H9 (cell line): ENCODE measurements around the gene PADI4. TPM values are rescaled to one million over a fixed set of nuclear protein-coding genes. Genes with fewer than 3 reads are reported as not detected.

ENCODE experiments used
- DNase-seq: peaks from one replicate; pipeline ENCODE4 v3.0.0-alpha.2; 2017
- H2AFZ ChIP-seq: one replicate; pipeline ENCODE4 v1.6.1; 2013; ENCODE audit warnings: mild to moderate bottlenecking, low read length, control low read depth, moderate library complexity
- H2AK5ac ChIP-seq: 2 replicates; pipeline ENCODE4 v1.6.1; 2013; ENCODE audit warnings: low read length, control low read depth, mixed read lengths; ENCODE audit not compliant: insufficient read length
- H2BK120ac ChIP-seq: one replicate; pipeline ENCODE4 v1.6.1; 2013; ENCODE audit warnings: low read depth, mild to moderate bottlenecking, low read length, control low read depth, inconsistent platforms; ENCODE audit not compliant: poor library complexity, severe bottlenecking
- H2BK12ac ChIP-seq: 2 replicates; pipeline ENCODE4 v1.6.1; 2013; ENCODE audit warnings: low read length, control low read depth, mixed read lengths, low read depth; ENCODE audit not compliant: insufficient read length
- H2BK15ac ChIP-seq: 2 replicates; pipeline ENCODE4 v1.6.1; 2013; ENCODE audit warnings: low read depth, low read length, control low read depth
- H2BK20ac ChIP-seq: one replicate; pipeline ENCODE4 v1.6.1; 2013; ENCODE audit warnings: low read depth, mild to moderate bottlenecking, low read length, control low read depth, inconsistent platforms; ENCODE audit not compliant: poor library complexity, severe bottlenecking
- H2BK5ac ChIP-seq: 2 replicates; pipeline ENCODE4 v1.6.1; 2013; ENCODE audit warnings: low read length, control low read depth, mixed read lengths; ENCODE audit not compliant: insufficient read length
- H3K14ac ChIP-seq: 2 replicates; pipeline ENCODE4 v1.6.1; 2013; ENCODE audit warnings: low read length, control low read depth; ENCODE audit not compliant: insufficient read depth
- H3K18ac ChIP-seq: 2 replicates; pipeline ENCODE4 v1.6.1; 2013; ENCODE audit warnings: low read depth, mild to moderate bottlenecking, mixed read lengths, low read length, control low read depth; ENCODE audit not compliant: insufficient read length
- H3K23ac ChIP-seq: 2 replicates; pipeline ENCODE4 v1.6.1; 2013; ENCODE audit warnings: low read length, control low read depth, mixed read lengths, low read depth; ENCODE audit not compliant: insufficient read length
- H3K23me2 ChIP-seq: 2 replicates; pipeline ENCODE4 v1.6.1; 2013; ENCODE audit warnings: low read depth, mild to moderate bottlenecking, mixed read lengths, low read length, control low read depth; ENCODE audit not compliant: insufficient read length, poor library complexity, severe bottlenecking
- H3K27ac ChIP-seq: 2 replicates; pipeline ENCODE4 v1.5.1; 2013; ENCODE audit warnings: low read length, control low read depth, mixed read lengths, low read depth; ENCODE audit not compliant: insufficient read length
- H3K27me3 ChIP-seq: 2 replicates; pipeline ENCODE4 v1.6.1; 2013; ENCODE audit warnings: low read length, control low read depth, inconsistent platforms; ENCODE audit not compliant: insufficient read depth
- H3K4ac ChIP-seq: 2 replicates; pipeline ENCODE4 v1.6.1; 2013; ENCODE audit warnings: low read depth, mild to moderate bottlenecking, control low read depth, inconsistent platforms, low read length, moderate library complexity
- H3K4me1 ChIP-seq: 2 replicates; pipeline ENCODE4 v1.6.1; 2013; ENCODE audit warnings: low read length, control low read depth, inconsistent platforms; ENCODE audit not compliant: insufficient read depth
- H3K4me2 ChIP-seq: 2 replicates; pipeline ENCODE4 v1.6.1; 2013; ENCODE audit warnings: low read length, control low read depth, mixed read lengths; ENCODE audit not compliant: insufficient read length, insufficient read depth
- H3K56ac ChIP-seq: 2 replicates; pipeline ENCODE4 v1.6.1; 2013; ENCODE audit warnings: low read depth, mild to moderate bottlenecking, mixed read lengths, low read length, control low read depth; ENCODE audit not compliant: insufficient read length
- H3K79me1 ChIP-seq: 2 replicates; pipeline ENCODE4 v1.6.1; 2013; ENCODE audit warnings: low read depth, mild to moderate bottlenecking, moderate library complexity, low read length, control low read depth, inconsistent platforms; ENCODE audit not compliant: insufficient read depth, poor library complexity, severe bottlenecking
- H3K79me2 ChIP-seq: 2 replicates; pipeline ENCODE4 v1.6.1; 2013; ENCODE audit warnings: low read length, control low read depth, inconsistent platforms; ENCODE audit not compliant: insufficient read depth
- H3K9ac ChIP-seq: 2 replicates; pipeline ENCODE4 v1.6.1; 2013; ENCODE audit warnings: low read length, control low read depth, mixed read lengths; ENCODE audit not compliant: insufficient read length; ENCODE audit errors: extremely low read depth
- H3K9me3 ChIP-seq: one replicate; pipeline ENCODE4 v1.6.1; 2013; ENCODE audit warnings: low read depth, low read length, inconsistent platforms; ENCODE audit not compliant: control insufficient read depth
- H3T11ph ChIP-seq: one replicate; pipeline ENCODE4 v1.6.1; 2013; ENCODE audit warnings: mild to moderate bottlenecking, low read length, control low read depth, inconsistent platforms
- H4K20me1 ChIP-seq: one replicate; pipeline ENCODE4 v1.6.1; 2013; ENCODE audit not compliant: control insufficient read depth, insufficient read length, insufficient read depth
- H4K5ac ChIP-seq: 2 replicates; pipeline ENCODE4 v1.6.1; 2013; ENCODE audit warnings: low read depth, mild to moderate bottlenecking, mixed read lengths, low read length, control low read depth; ENCODE audit not compliant: insufficient read length
- H4K8ac ChIP-seq: replicated peaks from 2 replicates; pipeline ENCODE4 v1.6.1; 2013; ENCODE audit warnings: low read length, control low read depth, mixed read lengths, low read depth; ENCODE audit not compliant: insufficient read length
- H4K91ac ChIP-seq: 2 replicates; pipeline ENCODE4 v1.6.1; 2013; ENCODE audit warnings: low read depth, mild to moderate bottlenecking, moderate library complexity, mixed read lengths, low read length, control low read depth; ENCODE audit not compliant: insufficient read length
- H3K27ac Mint-ChIP-seq, 3 experiments: 2 replicates in 2 of 3; 3 replicates in 1 of 3; pipeline ENCODE4 v1.8.0; 2020 to 2021; ENCODE audit warnings: mixed read lengths in 3 of 3, mild to moderate bottlenecking in 1 of 3, moderate library complexity in 1 of 3
- H3K27me3 Mint-ChIP-seq: 2 replicates; pipeline ENCODE4 v1.8.0; 2021; ENCODE audit warnings: low read depth, mild to moderate bottlenecking, moderate library complexity, mixed read lengths
- H3K36me3 Mint-ChIP-seq, 3 experiments: 2 replicates in 2 of 3; 3 replicates in 1 of 3; pipeline ENCODE4 v1.8.0; 2020 to 2021; ENCODE audit warnings: low read depth in 3 of 3, mixed read lengths in 3 of 3; ENCODE audit not compliant: insufficient read depth in 1 of 3
- H3K4me1 Mint-ChIP-seq, 2 experiments: 2 replicates each; pipeline ENCODE4 v1.8.0; 2020; ENCODE audit warnings: mixed read lengths in 2 of 2
- H3K4me3 Mint-ChIP-seq, 2 experiments: 2 replicates in 1 of 2; 3 replicates in 1 of 2; pipeline ENCODE4 v1.8.0; 2020 to 2021; ENCODE audit warnings: mild to moderate bottlenecking in 2 of 2, mixed read lengths in 2 of 2, moderate library complexity in 1 of 2
- H3K9me3 Mint-ChIP-seq, 2 experiments: 2 replicates in 1 of 2; 3 replicates in 1 of 2; pipeline ENCODE4 v1.8.0; 2020; ENCODE audit warnings: mild to moderate bottlenecking in 2 of 2, mixed read lengths in 2 of 2, moderate library complexity in 1 of 2
- WGBS: extraction: QIAGEN DNeasy Blood & Tissue Kit; methylation state at CpG from one replicate; pipeline ENCODE4 v1.1.7; 2013; ENCODE audit warnings: missing lambda C conversion rate, low lambda C conversion rate, mixed read lengths; ENCODE audit not compliant: insufficient read length; ENCODE audit errors: extremely low coverage; 5-methylcytosine and 5-hydroxymethylcytosine counted together
- total RNA-seq: library from RNA; stranded (reverse); gene quantifications from 2 replicates; pipeline ENCODE4 v1.2.1, GENCODE V29; 2021
- TF ChIP-seq, protein P1 (sequence below): fragments of 200-600 bp; sonication (generic); conservative IDR thresholded peaks from 3 replicates; pipeline ENCODE4 v1.8.0; 2021; ENCODE audit warnings: antibody characterized with exemption, mild to moderate bottlenecking

The PADI4 gene
- total RNA-seq, 1 experiment from 2014 or later: 0.13 TPM

DNA sequence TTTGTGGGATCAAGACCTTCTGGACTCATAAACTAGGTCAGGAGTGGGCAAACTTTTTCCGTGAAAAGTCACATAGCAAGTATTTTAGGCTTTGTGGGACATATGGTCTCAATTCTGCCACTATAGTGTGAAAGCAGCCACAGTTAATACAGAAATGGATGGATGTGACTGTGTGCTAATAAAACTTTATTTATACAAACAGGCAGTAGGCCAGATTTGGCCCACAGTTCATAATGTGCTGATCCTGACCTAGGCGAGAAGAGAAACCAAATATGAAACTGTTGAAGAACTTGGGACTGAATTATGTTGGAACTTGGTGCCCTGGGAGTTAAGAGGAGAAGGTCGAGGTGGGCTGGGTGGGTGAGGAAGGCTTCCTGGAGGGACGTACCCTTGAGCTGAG, 42.0 kb upstream of the PADI4 start:
- no peak overlapping the region for H3T11ph ChIP-seq
- no peak overlapping the region for H2BK15ac ChIP-seq
- H4K5ac ChIP-seq: no peak overlapping the region
- Mint-ChIP-seq H3K27me3 (no peaks in the 10 kb centered on the region), H3K27ac (no peak overlapping the region; a peak in 1 of 7 replicates), H3K9me3 (peaks cover 4 to 5% of the 10 kb centered on the region in 2 experiments; a peak in 4 of 5 replicates), H3K36me3 (peaks cover 0 to 5% (median 0%) of the 10 kb centered on the region in 3 experiments; a peak in 2 of 7 replicates), H3K4me1 (peaks cover 0 to 3% of the 10 kb centered on the region in 2 experiments; a peak in 2 of 4 replicates), H3K4me3 (no peak overlapping the region)
- H3K27me3 ChIP-seq: no peaks in the 10 kb centered on the region
- H4K8ac ChIP-seq: no peak overlapping the region
- H4K91ac ChIP-seq: no peak overlapping the region
- H2BK20ac ChIP-seq: no peak overlapping the region
- no peak overlapping the region for H2BK12ac ChIP-seq
- no peaks in the 10 kb centered on the region for H3K9me3 ChIP-seq
- H3K4me2 ChIP-seq: no peak overlapping the region
- DNase-seq: no peak
- no peak overlapping the region for H2BK5ac ChIP-seq
- H3K79me2 ChIP-seq: no peaks in the 10 kb centered on the region
- no CpG with 5 or more reads among the region's 4 CpGs for WGBS
- no peak overlapping the region for H2AK5ac ChIP-seq
- no peak overlapping the region for H2BK120ac ChIP-seq
- H2AFZ ChIP-seq: no peak overlapping the region
- H3K14ac ChIP-seq: no peak overlapping the region
- no peak overlapping the region for H3K27ac ChIP-seq
- H3K9ac ChIP-seq: no peak overlapping the region
- no peaks in the 10 kb centered on the region for H3K23me2 ChIP-seq
- no peak overlapping the region for H3K18ac ChIP-seq
- no peak overlapping the region for H3K23ac ChIP-seq
- H4K20me1 ChIP-seq: no peaks in the 10 kb centered on the region
- TF ChIP-seq, protein P1, sequence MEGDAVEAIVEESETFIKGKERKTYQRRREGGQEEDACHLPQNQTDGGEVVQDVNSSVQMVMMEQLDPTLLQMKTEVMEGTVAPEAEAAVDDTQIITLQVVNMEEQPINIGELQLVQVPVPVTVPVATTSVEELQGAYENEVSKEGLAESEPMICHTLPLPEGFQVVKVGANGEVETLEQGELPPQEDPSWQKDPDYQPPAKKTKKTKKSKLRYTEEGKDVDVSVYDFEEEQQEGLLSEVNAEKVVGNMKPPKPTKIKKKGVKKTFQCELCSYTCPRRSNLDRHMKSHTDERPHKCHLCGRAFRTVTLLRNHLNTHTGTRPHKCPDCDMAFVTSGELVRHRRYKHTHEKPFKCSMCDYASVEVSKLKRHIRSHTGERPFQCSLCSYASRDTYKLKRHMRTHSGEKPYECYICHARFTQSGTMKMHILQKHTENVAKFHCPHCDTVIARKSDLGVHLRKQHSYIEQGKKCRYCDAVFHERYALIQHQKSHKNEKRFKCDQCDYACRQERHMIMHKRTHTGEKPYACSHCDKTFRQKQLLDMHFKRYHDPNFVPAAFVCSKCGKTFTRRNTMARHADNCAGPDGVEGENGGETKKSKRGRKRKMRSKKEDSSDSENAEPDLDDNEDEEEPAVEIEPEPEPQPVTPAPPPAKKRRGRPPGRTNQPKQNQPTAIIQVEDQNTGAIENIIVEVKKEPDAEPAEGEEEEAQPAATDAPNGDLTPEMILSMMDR: no peak
- H3K56ac ChIP-seq: no peak overlapping the region
- no peak overlapping the region for H3K4ac ChIP-seq
- H3K79me1 ChIP-seq: no peaks in the 10 kb centered on the region
- no peaks in the 10 kb centered on the region for H3K4me1 ChIP-seq
